NCI-H128 (cell line): ENCODE results near the gene SCAMP5.

Experiments used
- DNase-seq: peaks from one replicate; lab custom pipeline; 2025; ENCODE audit not compliant: unreplicated experiment; lab: John Stamatoyannopoulos, UW

The SCAMP5 gene

GRCh38 chr15:74995182-74995778 is at the start of gene SCAMP5:
Gene SCAMP5 (plus strand): TSS chr15:74995563. CDS start chr15:75011840, 16,277 bp downstream.
- DNase-seq, result peak; percentile 73

GRCh38 chr15:74950078-74950908 is 45.1 kb upstream of the SCAMP5 start:
- peak; percentile 33 for DNase-seq

GRCh38 chr15:74951006-74951405 is 44.4 kb upstream of the SCAMP5 start:
- DNase-seq, result no peak

GRCh38 chr15:74954515-74954914 is 40.8 kb upstream of the SCAMP5 start:
- no peak for DNase-seq

GRCh38 chr15:74955017-74955416 is 40.3 kb upstream of the SCAMP5 start:
- no peak for DNase-seq

GRCh38 chr15:74955796-74956647 is 39.3 kb upstream of the SCAMP5 start:
- DNase-seq, result no peak

- no peak for DNase-seq
These were observed 38.5 kb upstream of the SCAMP5 start, which contains the start of gene RPP25 for GRCh38 chr15:74956648-74957475. Gene RPP25 (minus strand): TSS chr15:74956772. CDS start chr15:74956583, 189 bp downstream.

GRCh38 chr15:74957476-74958035 is 37.8 kb upstream of the SCAMP5 start:
- no peak for DNase-seq

GRCh38 chr15:74958320-74958907 is 36.9 kb upstream of the SCAMP5 start:
- DNase-seq, result no peak

- no peak for DNase-seq
These were observed 36.3 kb upstream of the SCAMP5 start for GRCh38 chr15:74958908-74959585.

GRCh38 chr15:74959586-74959939 is 35.8 kb upstream of the SCAMP5 start:
- no peak for DNase-seq

- DNase-seq, result no peak
These were observed 35.1 kb upstream of the SCAMP5 start for GRCh38 chr15:74960286-74960685.

GRCh38 chr15:74960995-74961588 is 34.3 kb upstream of the SCAMP5 start:
- DNase-seq, result no peak

GRCh38 chr15:74961616-74962015 is 33.7 kb upstream of the SCAMP5 start:
- no peak for DNase-seq

GRCh38 chr15:74962219-74962618 is 33.1 kb upstream of the SCAMP5 start:
- DNase-seq, result no peak

GRCh38 chr15:74962671-74963070 is 32.7 kb upstream of the SCAMP5 start:
- no peak for DNase-seq

- DNase-seq, result no peak
These were observed 32.1 kb upstream of the SCAMP5 start for GRCh38 chr15:74963213-74963612.

GRCh38 chr15:74964794-74965193 is 30.6 kb upstream of the SCAMP5 start:
- DNase-seq, result no peak

GRCh38 chr15:74967670-74968069 is 27.7 kb upstream of the SCAMP5 start:
- DNase-seq, result no peak
